HEK293 (cell line): ENCODE measurements around the gene ITGAL.

Source experiments
- CTCF ChIP-seq: fragments of 450-650 bp; formaldehyde crosslinking; IDR thresholded peaks from 2 replicates; pipeline ENCODE4 v1.5.1; 2016; ENCODE audit warnings: missing biosample characterization, missing genetic modification characterization
- KLF17 ChIP-seq: fragments of 450-650 bp; formaldehyde crosslinking; IDR thresholded peaks from 2 replicates; pipeline ENCODE4 v1.5.1; 2016; ENCODE audit warnings: missing biosample characterization, missing genetic modification characterization
- ZNF10 ChIP-seq: fragments of 450-650 bp; formaldehyde crosslinking; IDR thresholded peaks from 2 replicates; pipeline ENCODE4 v1.5.1; 2017; ENCODE audit warnings: missing biosample characterization, missing genetic modification characterization
- ZNF423 ChIP-seq: fragments of 450-650 bp; formaldehyde crosslinking; IDR thresholded peaks from 2 replicates; pipeline ENCODE4 v1.5.1; 2016; ENCODE audit warnings: missing biosample characterization, missing genetic modification characterization
- TF ChIP-seq, protein P1 (sequence below): fragments of 450-650 bp; formaldehyde crosslinking; IDR thresholded peaks from 2 replicates; pipeline ENCODE4 v1.5.1; 2016; ENCODE audit warnings: missing biosample characterization, missing genetic modification characterization

DNA sequence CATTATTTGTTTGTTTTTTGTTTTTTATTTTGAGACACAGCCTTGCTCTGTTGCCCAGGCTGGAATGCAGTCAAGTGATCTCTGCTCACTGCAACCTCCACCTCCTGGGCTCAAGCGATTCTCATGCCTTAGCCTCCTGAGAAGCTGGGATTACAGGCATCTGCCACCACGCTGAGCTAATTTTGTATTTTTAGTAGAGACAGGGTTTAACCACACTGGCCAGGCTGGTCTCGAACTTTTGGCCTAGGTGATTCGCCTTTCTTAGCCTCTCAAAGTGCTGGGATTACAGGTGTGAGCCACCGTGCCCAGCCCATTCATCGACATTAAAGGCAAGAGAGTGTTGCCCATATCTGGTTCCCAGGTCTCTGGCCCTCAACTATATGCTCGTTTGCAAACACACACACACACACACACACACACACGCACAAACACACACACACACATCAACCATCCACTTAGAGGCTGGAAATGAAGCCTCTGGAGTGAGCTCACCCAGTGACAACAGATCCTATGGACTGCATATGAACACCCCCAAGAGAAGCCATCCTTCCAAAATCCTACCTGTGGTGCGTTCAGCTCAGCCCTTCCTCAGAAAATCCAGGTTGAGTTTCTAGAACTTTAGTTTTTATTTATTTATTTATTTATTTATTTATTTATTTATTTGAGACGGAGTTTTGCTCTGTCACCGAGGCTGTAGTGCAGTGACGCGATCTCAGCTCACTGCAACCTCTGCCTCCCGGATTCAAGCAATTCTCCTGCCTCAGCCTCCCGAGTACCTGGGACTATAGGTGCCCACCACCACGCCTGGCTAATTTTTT, 14.6 kb upstream of the ITGAL start:
- TF ChIP-seq ZNF10 (no peak), CTCF (tag by site-specific recombination) (no peak), KLF17 (tag by site-specific recombination) (no peak), ZNF423 (tag by site-specific recombination) (no peak)
- TF ChIP-seq, protein P1, sequence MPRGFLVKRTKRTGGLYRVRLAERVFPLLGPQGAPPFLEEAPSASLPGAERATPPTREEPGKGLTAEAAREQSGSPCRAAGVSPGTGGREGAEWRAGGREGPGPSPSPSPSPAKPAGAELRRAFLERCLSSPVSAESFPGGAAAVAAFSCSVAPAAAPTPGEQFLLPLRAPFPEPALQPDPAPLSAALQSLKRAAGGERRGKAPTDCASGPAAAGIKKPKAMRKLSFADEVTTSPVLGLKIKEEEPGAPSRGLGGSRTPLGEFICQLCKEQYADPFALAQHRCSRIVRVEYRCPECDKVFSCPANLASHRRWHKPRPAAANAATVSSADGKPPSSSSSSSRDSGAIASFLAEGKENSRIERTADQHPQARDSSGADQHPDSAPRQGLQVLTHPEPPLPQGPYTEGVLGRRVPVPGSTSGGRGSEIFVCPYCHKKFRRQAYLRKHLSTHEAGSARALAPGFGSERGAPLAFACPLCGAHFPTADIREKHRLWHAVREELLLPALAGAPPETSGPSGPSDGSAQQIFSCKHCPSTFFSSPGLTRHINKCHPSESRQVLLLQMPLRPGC: no peak; the same call in 1 of the 2 replicates
